Endothelial cell (in vitro differentiated cells): ENCODE data around the gene SF3A2. TPM values are rescaled to one million over a fixed set of nuclear protein-coding genes. Genes with fewer than 3 reads are reported as not detected.

Experiments
- DNase-seq: peaks from one replicate; pipeline ENCODE4 v3.0.0; 2021; ENCODE audit warnings: low spot score
- H3K27ac Mint-ChIP-seq: one replicate; pipeline ENCODE4 v1.8.0; 2021; ENCODE audit warnings: mixed read lengths, inconsistent platforms; ENCODE audit not compliant: unreplicated experiment
- H3K27me3 Mint-ChIP-seq: one replicate; pipeline ENCODE4 v1.8.0; 2021; ENCODE audit warnings: mild to moderate bottlenecking, moderate library complexity, mixed read lengths, inconsistent platforms; ENCODE audit not compliant: unreplicated experiment
- H3K36me3 Mint-ChIP-seq: one replicate; pipeline ENCODE4 v1.8.0; 2021; ENCODE audit warnings: mild to moderate bottlenecking, low read depth, mixed read lengths, inconsistent platforms; ENCODE audit not compliant: unreplicated experiment
- H3K4me1 Mint-ChIP-seq: one replicate; pipeline ENCODE4 v1.8.0; 2021; ENCODE audit warnings: mild to moderate bottlenecking, mixed read lengths, inconsistent platforms; ENCODE audit not compliant: unreplicated experiment
- H3K4me3 Mint-ChIP-seq: one replicate; pipeline ENCODE4 v1.8.0; 2021; ENCODE audit warnings: mild to moderate bottlenecking, mixed read lengths, inconsistent platforms; ENCODE audit not compliant: unreplicated experiment
- H3K9me3 Mint-ChIP-seq: one replicate; pipeline ENCODE4 v1.8.0; 2021; ENCODE audit warnings: mixed read lengths, inconsistent platforms; ENCODE audit not compliant: unreplicated experiment
- CTCF ChIP-seq: fragments of 200-600 bp; sonication (generic); IDR thresholded peaks from one replicate; pipeline ENCODE4 v1.5.0; 2021; ENCODE audit warnings: antibody characterized with exemption; ENCODE audit not compliant: unreplicated experiment
- total RNA-seq: library from RNA; stranded (reverse); fragmentation: NEBNext Ultra II Directional; extraction: Animal tissue kit (Norgen Biotek cat#: 25700); gene quantifications from one replicate; pipeline ENCODE4 v1.2.1, GENCODE V29; 2021; ENCODE audit not compliant: unreplicated experiment

The SF3A2 gene
- total RNA-seq, 1 donor from 2014 or later = 137 TPM

DNA sequence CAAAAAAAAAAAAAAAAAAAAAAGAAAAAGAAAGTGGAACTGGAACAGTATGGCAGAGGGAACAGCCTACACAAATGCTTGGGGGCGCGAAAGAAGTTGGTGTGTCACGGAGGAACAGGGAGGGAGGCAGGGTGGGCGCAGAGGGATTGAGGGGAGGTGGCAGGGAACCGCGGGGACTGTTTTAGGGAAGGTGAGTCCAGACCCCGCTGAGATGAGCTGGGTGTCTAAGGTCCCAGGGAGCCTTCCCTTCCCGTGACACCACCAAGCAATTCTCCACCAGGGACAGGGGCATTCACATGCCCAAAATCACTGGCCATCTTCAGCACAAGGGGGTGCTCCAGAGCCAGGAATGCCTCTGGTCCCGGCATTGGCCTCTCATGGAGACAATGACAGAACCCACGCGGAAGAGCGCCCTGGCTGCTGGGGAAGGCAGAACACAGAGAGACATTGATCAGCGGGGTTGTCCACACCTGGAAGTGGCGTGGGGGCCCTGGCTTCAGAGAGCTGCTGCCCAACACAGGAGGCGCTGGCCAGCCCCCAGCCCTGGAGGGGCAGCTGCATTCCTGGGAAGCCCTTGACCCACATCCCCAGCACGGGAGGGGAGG is 38.4 kb downstream of the SF3A2 start:
- peaks cover 17% of the 10 kb centered on the region for H3K36me3 Mint-ChIP-seq
- peak; percentile 31 for TF ChIP-seq CTCF
- H3K27ac Mint-ChIP-seq = no peak overlapping the region
- H3K27me3 Mint-ChIP-seq = peaks cover 11% of the 10 kb centered on the region
- peak; percentile 77 for DNase-seq
- H3K4me1 Mint-ChIP-seq = peaks cover 12% of the 10 kb centered on the region
- H3K9me3 Mint-ChIP-seq = no peaks in the 10 kb centered on the region
- H3K4me3 Mint-ChIP-seq = peak overlapping the region; percentile 74

GRCh38 chr19:2275588-2276428 is 39.2 kb downstream of the SF3A2 start:
- H3K36me3 Mint-ChIP-seq = peaks cover 17% of the 10 kb centered on the region
- no peak for TF ChIP-seq CTCF
- no peak overlapping the region for H3K27ac Mint-ChIP-seq
- peaks cover 11% of the 10 kb centered on the region for H3K27me3 Mint-ChIP-seq
- H3K4me1 Mint-ChIP-seq = peaks cover 12% of the 10 kb centered on the region
- H3K4me3 Mint-ChIP-seq = no peak overlapping the region
- DNase-seq = no peak
- H3K9me3 Mint-ChIP-seq = no peaks in the 10 kb centered on the region

DNA sequence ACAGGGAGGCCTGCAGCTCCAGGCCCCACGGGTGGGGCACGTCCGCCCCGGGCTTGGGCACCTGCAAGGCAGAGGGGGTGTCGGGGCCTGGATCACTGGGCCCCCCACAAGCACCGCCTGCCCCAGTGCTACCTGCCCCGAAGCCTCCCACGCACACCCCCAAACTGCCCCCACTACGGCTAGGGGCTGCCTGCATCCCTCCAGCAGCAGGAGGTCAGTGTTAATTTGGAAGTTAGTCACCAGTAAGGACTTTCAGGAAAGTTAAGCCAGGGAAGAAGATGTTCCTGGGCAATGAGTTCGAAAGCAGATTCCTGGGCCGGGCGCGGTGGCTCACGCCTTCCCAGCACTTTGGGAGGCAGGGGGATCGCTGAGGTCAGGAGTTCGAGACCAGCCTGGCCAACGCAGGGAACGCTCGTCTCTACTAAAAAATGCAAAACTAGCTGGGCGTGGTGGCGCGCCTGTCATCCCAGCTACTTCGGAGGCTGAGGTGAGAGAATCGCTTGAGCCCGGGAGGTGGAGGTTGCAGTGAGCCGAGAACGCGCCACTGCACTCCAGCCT is 39.9 kb downstream of the SF3A2 start:
- Mint-ChIP-seq H3K36me3 (peaks cover 16% of the 10 kb centered on the region), H3K4me3 (no peak overlapping the region), H3K4me1 (peaks cover 10% of the 10 kb centered on the region), H3K27me3 (peaks cover 9% of the 10 kb centered on the region), H3K27ac (no peak overlapping the region), H3K9me3 (no peaks in the 10 kb centered on the region)
- no peak for TF ChIP-seq CTCF
- no peak for DNase-seq

DNA sequence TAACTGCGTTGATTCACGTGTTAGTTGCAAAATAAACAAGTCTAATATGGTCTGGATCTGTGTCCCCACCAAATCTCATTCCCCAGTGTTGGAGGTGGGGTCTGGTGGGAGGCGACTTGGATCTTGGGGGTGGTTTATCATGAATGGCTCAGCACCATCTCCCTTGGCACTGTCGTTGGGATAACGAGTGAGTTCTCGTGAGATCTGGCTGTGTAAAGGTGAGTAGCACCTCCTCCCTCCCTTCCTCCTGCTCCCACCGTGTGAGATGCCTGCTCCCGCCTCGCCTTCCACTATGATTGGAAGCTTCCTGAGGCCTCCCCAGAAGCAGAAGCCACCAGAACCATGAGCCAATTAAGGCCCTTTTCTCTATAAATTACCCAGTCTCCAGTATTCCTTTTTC is 40.5 kb downstream of the SF3A2 start:
- peaks cover 13% of the 10 kb centered on the region for H3K36me3 Mint-ChIP-seq
- H3K4me1 Mint-ChIP-seq = peaks cover 7% of the 10 kb centered on the region
- TF ChIP-seq CTCF = no peak
- H3K9me3 Mint-ChIP-seq = no peaks in the 10 kb centered on the region
- H3K27me3 Mint-ChIP-seq = peaks cover 6% of the 10 kb centered on the region
- no peak for DNase-seq
- H3K27ac Mint-ChIP-seq = peak overlapping the region; percentile 7
- H3K4me3 Mint-ChIP-seq = no peak overlapping the region
